ENCODE measurements around the gene TBC1D14.

TBC1D14 gene

DNA sequence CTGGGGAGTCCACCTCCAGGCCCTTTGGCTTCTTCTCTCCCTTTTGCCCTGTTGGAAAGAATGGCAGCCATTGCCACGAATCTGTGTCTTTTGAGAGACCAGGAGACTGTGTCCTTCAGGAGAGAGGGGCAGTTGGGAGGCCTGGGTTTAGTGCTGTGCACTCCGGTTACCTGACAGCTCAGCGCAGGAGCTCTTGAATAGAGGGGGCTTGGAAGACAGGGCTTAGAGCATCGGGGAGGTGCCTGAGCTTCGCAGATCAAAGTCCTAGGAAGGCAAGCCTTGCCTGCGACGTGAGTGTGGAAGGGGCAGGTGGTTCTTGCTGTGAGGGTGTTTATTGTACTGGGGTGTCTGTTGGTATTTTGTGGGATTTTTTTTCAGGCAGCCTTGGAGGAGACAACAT lies 91.6 kb downstream of the TBC1D14 start:
- DNase-seq (ENCODE audit: low spot score): no peak

DNA sequence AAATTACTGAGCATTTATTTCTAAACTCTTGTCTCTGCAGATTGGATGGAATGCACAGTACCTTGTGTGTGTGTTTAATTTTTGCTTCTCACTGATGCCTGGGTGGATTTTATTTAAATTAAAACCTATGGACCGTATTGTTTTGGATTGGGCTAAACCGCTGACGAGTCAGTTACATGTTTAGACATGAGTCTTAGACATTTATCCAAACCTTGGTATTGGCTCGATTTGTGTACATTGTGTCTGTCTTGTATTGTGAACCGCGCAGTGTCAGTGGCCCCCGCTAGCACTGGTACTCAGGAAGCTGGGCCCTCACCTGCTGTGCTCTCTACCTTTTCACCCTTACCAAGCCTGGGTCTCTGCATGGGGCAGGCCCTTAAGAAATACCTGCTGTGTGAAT lies 92.7 kb downstream of the TBC1D14 start:
- DNase-seq (ENCODE audit: low spot score): no peak

DNA sequence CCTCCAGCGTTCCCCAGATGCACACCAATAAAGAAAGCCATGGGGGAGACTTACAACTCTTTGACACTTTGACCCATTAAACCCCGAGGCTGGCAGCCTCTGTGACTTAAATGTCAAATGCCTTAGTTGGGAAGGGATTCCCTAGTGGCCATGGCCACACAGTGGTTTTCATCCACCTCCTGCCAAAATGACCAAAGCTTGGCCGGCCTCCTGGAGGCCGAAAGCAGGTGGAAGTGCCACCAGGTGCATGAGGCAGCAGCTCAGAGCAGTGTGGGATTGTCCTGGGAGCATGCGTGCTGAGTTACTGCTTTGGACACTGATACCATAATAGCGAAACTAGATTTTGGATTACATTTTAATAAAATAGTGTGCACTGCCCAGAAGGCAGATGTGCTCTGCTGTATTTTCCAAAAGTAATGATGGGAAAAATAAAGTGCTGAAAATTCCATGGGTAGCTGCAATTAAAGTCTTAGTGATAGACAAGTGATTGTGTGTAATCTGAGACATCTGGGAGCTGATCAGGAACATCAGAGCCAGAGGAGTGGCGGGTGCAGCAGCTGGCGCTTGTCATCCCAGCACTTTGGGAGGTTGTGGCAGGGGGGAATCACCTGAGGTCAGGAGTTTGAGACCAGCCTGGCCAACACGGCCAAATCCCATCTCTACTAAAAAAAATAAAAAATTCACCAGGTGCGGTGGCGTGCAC lies 93.7 kb downstream of the TBC1D14 start:
- no peak for DNase-seq (ENCODE audit: low spot score)

DNA sequence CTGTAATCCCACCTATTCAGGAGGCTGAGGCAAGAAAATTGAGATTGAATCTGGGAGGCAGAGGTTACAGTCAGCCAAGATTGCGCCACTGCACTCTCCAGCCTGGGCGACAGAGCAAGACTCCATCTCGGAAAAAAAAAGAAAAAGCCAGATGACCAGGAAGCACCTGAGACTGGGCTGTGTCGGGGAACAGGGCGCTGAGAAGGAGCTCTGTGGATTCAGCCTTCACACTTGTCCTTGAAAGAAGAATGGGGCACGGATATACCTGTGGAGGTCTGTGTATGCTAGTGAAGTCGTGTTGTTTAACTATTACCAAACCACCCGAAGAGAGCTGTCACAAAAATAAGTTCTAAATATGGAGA lies 94.2 kb downstream of the TBC1D14 start:
- DNase-seq (ENCODE audit: low spot score): no peak

DNA sequence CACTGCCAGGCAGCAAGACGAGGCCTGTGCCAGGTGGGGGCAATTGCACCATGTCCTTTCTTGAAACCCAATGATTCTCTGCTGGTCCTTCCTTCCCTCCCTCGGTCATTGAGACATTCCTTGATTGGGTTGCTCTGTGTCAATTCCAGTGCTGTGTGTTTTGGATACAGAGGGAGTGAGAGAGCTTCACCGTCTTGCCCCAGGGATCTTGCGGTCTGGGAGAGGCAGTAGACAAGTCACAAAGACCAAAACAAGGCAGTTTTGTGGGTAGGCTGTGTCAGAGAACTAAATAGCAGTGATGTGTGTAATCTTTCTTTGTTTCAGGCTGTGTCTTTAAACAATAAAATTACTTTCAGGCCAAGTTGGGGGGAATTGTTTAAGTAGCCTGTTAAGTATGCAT lies 94.7 kb downstream of the TBC1D14 start:
- no peak for DNase-seq (ENCODE audit: low spot score)

DNA sequence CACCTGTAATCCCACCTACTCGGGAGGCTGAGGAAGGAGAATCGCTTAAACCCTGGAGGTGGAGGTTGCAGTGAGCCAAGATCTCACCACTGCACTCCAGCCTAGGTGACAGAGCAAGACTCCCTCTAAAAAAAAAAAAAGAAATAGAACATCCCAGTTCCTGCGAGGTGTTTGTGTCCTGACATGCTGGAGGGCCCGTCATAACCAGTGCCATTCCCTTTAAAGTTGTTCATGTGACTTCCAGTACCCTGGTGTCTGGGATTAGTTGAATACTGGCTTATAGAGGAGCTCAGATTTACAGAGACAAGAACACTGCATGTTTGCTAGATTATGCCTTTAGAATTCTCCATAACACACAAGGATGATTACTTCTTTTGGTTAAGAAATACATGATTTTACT lies 95.9 kb downstream of the TBC1D14 start:
- DNase-seq (ENCODE audit: low spot score): no peak

DNA sequence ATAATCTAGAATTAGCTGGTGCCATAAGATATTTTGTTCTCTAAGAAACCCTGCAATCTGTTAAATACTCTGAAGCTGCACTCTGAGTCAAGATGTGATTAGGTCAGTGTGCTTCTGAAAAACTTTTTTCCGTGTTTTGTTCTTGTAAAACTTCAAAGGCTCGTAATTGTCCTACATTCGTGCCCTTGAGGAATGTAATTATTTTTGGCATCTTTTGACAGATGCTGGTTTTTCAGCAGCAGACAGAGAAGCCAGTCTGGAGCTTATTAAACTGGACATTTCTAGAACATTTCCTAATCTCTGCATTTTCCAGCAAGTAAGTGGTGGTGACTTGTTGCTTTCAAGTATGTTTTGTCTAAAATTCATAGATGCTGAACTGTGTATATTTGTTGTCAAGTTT lies 96.8 kb downstream of the TBC1D14 start:
- no peak for DNase-seq (ENCODE audit: low spot score)

DNA sequence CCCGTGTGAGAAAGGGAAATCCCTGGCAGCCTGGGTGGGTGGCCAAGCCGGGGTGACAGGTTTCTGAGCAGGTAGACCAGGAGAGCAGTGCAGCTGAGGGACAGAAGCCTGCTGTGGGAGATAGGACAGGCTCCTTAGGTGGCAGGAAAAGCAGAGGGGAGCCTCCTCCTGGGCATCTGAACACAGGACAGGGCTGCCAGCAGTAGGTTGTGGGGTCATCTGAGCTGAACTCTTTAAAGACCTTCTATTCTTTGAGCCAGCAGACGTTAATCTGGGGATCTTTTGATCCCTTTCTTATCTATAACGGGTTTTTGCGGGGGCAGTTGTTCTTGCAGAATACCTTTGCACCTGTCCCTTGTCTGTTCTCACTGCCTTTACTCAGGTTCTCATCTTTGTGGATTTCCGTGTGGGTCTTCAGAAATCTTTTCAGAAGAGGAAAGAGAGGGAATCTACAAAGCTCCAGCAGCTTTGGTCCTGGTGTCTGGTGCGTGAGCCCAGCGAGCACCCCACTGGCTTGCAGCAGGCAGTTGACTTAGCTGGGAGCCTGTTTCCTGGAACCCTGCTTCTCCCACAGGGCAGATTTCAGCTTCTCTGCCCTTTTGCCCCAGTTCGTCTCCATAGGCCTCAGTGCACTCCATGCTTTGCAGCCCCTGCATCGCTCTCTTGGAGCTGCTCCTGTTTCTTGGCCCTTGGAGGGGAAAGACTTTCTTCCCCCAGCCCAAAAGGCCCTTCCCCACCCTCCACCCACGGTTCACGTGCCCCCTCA lies 97.7 kb downstream of the TBC1D14 start:
- DNase-seq (ENCODE audit: low spot score): no peak

DNA sequence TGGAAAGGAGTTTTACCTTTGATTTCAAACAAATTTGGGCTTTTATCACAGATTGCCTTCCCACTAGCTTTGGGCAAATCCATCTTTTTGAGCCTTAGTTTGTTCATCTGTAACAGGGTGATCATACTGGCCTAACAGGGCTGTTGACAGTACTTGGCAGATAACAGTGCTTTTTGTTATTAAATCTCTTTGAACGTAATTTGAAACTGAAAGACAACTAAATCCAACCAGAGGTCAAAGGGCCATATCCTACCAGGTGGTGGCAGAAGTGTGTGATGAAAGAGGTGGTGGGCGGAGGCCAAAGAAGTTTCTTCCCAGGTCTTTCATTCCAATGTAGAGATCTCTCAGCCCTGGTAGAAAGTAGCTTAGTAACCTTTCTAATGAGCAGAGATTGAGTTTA lies 98.3 kb downstream of the TBC1D14 start:
- no peak for DNase-seq (ENCODE audit: low spot score)

DNA sequence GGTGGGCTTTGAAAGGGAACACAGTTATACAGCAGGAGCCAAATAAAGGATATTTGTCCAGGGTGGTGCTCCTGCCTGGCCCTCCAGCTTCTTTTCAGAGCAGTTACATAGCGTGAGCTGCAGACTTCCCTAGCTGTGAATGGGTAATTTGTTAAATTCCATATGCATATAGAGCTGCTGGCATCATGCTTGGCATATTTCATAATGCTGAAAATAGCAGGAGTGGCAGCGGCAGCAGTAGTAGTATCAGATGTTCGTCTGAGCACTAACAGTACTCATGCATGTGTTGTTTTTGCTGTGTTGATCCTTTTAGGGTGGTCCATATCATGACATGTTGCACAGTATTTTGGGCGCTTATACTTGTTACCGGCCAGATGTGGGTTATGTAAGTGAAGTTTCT lies 99.9 kb downstream of the TBC1D14 start:
- DNase-seq (ENCODE audit: low spot score): no peak

DNA sequence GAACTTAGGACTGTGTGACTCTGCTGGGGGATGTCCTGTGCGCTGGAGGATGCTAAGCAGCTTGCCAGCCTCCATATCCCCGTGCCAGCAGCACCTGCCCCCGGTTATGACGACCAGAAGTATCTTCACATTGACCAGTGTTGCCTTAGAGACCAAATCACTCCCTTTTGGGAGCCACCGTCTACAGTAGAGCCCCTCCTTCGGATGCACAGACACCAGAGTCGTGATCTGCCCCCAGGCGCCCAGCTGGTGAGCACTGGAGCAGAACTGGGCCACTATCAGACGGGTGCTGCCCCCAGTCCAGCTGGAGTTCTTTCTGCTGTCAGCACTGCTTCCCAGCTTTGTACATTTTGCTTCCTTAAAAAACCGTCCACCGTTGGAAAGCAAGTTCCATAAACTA lies 103.5 kb downstream of the TBC1D14 start:
- no peak for DNase-seq (ENCODE audit: low spot score)

DNA sequence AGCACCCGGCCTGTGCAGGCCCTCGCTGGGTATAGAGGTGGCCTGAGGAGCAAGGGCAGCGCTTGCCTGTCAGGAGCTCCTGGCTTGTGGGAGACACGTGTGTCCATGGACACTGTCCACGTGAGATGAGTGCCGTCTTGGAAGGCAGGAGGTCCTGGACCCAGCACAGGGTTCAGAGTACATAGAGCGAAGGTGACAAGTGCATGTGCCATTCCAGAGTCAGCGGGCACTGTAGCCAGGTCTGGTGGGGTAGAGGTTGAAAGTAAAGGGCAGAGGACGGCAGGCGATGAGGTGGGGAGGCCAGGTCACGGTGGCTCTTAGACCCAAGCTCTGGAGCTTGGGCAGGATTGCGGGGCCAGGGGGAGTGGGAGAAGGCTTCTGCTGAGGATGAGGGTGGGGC lies 105.2 kb downstream of the TBC1D14 start:
- DNase-seq (ENCODE audit: low spot score): no peak

DNA sequence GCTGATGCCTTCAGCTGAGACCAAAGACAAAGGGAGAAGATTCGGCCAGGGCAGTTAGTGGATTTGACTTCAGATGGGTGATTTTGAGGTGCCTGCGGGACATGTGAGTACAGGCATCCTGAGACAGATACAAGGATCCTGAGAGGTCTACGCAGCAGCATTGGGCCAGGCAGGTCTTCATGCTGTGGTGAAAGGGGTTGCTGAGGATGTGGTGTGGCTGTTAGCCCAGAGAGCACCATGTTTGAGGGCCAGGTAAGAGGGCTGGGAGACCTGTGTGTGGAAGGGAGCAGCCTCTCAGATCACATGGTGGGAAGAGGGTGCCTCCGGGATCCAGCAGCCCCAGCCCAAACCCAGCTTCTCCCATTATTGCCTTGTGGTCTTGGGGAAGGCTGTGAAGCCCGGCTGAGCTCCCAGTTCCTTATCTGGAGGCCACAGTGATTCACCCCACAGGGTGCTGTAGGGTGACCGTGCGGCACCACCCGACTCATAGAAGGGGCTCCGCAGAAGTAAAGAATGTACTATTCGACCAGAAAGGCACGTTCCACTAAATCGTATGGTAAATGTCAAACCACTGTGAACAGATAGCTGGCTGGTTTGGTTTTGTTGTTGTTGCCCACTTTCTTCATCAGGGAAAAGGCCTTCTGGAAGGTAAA lies 105.9 kb downstream of the TBC1D14 start:
- peak; percentile 68 for DNase-seq (ENCODE audit: low spot score)

DNA sequence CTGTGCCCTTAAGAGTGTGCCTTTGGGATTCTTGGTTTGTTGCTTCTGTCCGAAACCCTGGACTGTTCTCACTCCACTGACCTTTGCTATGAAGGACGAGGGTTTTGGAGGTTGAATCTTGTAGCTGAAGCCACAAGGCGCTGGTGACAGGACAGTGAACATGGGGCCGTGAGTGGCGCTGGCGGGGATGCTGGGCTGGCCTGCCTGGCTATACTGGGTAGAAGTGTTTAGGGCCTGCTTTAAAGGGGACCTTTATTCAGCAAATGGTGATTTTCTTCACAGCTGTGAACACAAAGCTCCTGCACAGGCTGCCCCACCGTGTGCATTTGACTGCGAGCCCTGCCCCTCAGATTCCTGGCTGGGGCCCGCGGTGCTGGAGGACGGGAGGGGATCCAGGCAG lies 106.5 kb downstream of the TBC1D14 start:
- DNase-seq (ENCODE audit: low spot score): no peak

DNA sequence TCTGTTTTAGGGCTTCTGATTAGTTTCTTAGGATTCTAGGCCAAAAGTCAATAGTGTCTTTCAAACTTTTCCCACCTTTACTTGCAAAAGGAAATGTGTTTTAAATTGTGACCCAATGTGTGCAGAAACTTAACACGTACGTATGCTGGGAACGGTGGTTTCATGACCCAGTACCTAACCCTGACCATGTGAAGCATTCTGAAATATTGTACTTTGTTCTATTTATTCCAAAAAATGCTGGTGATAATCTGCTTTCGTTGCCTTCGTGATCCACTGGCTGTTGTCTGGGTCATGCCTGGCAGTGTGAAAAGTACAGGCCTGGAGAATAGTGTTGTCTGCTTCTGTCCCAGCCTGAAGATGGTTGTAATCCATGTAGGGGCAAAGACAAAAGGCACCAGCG lies 106.9 kb downstream of the TBC1D14 start:
- DNase-seq (ENCODE audit: low spot score): no peak

DNA sequence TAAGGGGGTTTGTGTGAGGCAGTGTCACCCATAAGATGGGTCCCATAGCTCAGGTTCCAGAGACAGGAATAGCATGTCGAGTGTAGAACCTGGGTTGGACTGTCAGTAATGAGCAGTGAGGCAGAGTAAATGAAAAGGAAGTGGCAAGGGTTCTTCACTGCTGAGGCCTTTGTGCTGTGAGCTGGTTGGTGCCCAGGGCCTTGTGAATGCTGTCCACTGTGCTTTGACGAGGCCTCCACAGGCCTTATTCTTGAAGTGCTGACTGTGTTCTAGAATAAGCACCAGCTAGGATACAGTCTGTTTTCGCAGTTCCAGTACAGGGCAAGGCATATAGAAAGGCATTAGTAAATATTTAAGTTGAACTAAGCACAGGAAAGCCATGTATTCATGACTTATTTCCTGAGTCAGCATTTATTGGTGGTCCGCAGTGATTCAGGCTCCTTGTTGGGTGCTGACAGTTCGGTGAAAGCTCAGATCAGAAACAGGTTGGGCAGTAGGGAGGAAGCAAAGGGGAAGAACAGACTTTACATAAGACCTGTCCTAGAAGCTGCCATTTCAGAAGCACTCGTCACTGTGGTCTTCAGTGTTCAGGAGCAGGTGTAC lies 107.9 kb downstream of the TBC1D14 start:
- DNase-seq (ENCODE audit: low spot score): no peak

DNA sequence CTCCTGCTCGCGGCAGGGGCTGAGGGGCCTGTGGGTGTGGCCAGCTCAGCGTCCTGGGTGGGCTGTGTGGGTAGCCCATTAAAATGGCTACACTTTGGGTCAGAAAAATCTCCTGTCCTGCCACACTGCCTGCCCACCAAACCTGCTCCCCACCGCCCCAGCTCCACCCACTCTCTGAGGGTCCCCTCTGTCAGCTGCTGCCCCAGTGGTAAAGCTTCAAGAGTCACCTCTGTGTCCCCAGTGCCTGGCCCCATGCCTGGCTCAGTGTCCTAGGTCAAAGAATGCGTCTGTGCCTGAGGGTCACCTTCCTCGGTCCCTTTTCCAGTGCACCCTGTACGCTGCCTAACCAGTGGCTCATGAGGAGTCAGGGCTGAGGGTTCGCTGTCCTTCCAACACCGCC lies 108.7 kb downstream of the TBC1D14 start:
- no peak for DNase-seq (ENCODE audit: low spot score)

DNA sequence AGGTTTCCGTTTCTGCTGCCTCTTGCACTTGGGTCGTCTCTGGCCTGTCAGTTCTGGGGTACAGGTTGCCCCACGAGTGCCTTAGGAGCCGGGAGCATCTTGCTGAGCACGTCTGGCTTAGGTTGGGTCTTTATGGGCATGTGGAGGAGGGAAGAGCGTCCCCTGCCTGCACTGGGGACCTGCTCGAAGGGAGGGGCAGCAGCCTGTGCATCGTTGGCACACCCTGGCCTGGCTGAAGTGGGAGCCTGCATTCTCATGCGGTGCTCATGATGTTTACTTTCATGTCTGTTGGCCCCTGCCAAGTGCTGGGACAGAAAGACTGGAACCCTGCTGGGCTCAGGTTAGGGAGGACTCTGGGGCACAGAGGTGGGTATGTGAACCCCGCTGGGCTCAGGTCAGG lies 109.7 kb downstream of the TBC1D14 start:
- no peak for DNase-seq (ENCODE audit: low spot score)

DNA sequence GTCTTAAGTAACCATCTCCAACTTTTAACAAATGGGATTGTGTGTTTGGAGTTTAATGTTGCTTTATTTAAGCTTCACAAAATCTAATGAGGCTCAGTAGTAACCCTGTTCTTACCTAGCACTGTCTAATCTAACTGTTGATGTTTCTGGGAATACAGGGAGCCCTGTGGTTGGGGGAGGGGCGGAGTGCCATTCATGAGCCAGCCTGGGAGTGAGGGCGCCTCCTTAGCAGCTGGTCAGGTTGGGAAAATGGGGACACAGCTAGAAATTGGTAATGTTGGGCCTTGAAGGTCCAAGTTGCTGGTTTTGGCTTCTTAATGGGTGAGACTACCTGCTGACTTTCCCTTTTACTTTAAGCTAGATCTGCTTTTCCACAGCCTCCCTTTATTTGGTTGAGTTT lies 110.7 kb downstream of the TBC1D14 start:
- DNase-seq (ENCODE audit: low spot score): no peak

DNA sequence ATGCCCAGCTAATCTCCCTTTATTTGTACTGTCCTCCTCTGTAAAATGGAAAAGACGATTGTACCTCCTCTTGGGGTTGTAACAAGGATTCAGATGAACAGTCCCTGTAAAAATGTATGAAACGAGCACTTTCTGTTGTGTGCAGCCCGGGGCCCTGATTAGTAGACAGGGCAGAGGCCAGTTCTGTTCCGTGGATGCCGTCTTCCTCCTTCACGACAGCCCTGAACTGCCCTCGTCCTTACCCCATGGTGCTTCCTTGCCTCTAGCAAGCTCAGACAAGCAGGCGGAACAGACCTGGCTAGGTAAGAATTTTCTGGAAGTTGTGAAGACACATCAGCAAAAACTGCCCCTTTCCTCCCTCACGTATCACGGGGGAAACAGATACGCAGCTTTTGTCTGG lies 111.2 kb downstream of the TBC1D14 start:
- no peak for DNase-seq (ENCODE audit: low spot score)

DNA sequence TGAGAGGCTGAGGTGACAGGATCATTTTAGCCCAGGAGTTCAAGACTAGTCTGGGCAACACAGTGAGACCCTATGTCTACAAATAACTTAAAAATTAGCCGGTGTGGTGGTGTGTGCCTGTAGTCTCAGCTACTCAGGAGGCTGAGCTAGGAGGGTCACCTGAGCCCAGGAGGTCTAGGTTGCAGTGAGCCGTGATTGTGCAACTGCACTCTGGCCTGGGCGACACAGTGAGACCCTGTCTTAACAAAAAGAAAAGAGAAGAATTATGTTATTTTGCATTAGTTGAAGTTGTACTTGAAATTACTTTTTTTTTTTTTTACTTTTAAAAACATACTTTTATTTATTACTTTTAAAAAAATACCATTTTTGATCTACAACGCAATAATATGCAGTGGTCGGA lies 111.7 kb downstream of the TBC1D14 start:
- DNase-seq (ENCODE audit: low spot score): no peak

DNA sequence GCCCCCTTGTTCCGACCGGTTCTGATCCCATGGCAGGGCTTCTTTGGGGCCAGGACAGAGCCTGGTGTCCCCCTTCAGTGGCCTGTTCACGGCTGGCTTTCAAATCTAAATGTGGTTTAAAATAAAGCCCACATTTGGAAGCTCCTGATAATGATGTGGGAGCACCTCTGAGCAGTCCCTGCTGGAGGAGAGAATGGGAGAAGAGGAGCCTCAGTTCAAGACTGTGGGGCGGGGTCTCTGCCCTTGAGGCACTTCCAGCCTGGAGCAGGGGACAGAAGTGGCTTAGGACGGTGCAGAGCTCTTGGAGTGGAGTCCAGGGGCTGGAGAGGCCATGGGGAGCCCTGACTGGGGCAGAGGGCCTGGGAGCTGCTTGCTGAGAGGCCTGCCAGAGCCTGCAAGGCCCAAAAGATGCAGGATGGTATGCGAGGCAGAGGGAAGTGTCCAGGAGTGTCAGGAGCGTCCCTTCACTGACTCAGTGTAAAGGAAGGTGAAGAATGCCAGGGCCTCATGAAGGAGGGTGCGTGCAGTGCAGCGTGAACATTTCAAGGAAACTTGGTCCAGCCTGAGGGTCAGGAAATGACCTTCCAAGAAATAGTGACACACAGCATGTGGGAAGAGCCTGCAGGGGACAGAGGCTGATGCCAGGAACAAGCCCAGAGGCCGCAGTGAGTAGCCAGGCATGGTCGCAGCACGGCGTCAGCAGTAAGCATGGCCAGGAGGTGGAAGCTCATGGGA lies 112.5 kb downstream of the TBC1D14 start:
- peak; percentile 98 for DNase-seq (ENCODE audit: low spot score)

All from hepatic stellate cell (primary cell).